Fibroblast of mammary gland (primary cell): ENCODE measurements around the gene MGMT.

Experiments
- DNase-seq: peaks from one replicate; pipeline ENCODE4 v3.0.0-alpha.2; 2010; ENCODE audit warnings: low read depth
- H3K4me3 ChIP-seq: 2 replicates; pipeline ENCODE4 v1.5.1; 2011; ENCODE audit warnings: low read depth, mild to moderate bottlenecking, low read length, moderate library complexity; ENCODE audit not compliant: control insufficient read depth
- TF ChIP-seq, protein P1 (sequence below): conservative IDR thresholded peaks from 2 replicates; pipeline ENCODE4 v1.5.1; 2011; ENCODE audit warnings: low read depth, low read length, inconsistent platforms; ENCODE audit not compliant: control insufficient read depth, insufficient read depth

Gene MGMT

GRCh38 chr10:129741978-129742741 is 275.1 kb downstream of the MGMT start:
- no peak for DNase-seq
- H3K4me3 ChIP-seq, result no peak overlapping the region

GRCh38 chr10:129742742-129743550 is 275.9 kb downstream of the MGMT start:
- H3K4me3 ChIP-seq, result no peak overlapping the region
- no peak for DNase-seq
- TF ChIP-seq, protein P1, sequence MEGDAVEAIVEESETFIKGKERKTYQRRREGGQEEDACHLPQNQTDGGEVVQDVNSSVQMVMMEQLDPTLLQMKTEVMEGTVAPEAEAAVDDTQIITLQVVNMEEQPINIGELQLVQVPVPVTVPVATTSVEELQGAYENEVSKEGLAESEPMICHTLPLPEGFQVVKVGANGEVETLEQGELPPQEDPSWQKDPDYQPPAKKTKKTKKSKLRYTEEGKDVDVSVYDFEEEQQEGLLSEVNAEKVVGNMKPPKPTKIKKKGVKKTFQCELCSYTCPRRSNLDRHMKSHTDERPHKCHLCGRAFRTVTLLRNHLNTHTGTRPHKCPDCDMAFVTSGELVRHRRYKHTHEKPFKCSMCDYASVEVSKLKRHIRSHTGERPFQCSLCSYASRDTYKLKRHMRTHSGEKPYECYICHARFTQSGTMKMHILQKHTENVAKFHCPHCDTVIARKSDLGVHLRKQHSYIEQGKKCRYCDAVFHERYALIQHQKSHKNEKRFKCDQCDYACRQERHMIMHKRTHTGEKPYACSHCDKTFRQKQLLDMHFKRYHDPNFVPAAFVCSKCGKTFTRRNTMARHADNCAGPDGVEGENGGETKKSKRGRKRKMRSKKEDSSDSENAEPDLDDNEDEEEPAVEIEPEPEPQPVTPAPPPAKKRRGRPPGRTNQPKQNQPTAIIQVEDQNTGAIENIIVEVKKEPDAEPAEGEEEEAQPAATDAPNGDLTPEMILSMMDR, result no peak

More at GRCh38 chr10:129741978-129742741, 275.1 kb downstream of the MGMT start:
- TF ChIP-seq, protein P1, result no peak

GRCh38 chr10:129743738-129744133 is 276.7 kb downstream of the MGMT start:
- TF ChIP-seq, protein P1, result no peak
- no peak overlapping the region for H3K4me3 ChIP-seq
- DNase-seq, result no peak

- TF ChIP-seq, protein P1, result no peak
- H3K4me3 ChIP-seq, result no peak overlapping the region
- no peak for DNase-seq
Measured at GRCh38 chr10:129744134-129745111, 277.4 kb downstream of the MGMT start.

GRCh38 chr10:129745186-129745750 is 278.2 kb downstream of the MGMT start:
- H3K4me3 ChIP-seq, result no peak overlapping the region
- DNase-seq, result no peak
- TF ChIP-seq, protein P1, result no peak
